SKM-1 (cell line): Measurements from ENCODE around the gene FAM200B.
"Not testable (repeated sequence)": the region's sequence is repeated elsewhere in the genome, so short reads cannot be mapped to it uniquely, and the experiment has no call there.

ENCODE experiments used
- DNase-seq: peaks from one replicate; lab custom pipeline; 2025; ENCODE audit not compliant: unreplicated experiment; lab: John Stamatoyannopoulos, UW

The FAM200B gene

DNA sequence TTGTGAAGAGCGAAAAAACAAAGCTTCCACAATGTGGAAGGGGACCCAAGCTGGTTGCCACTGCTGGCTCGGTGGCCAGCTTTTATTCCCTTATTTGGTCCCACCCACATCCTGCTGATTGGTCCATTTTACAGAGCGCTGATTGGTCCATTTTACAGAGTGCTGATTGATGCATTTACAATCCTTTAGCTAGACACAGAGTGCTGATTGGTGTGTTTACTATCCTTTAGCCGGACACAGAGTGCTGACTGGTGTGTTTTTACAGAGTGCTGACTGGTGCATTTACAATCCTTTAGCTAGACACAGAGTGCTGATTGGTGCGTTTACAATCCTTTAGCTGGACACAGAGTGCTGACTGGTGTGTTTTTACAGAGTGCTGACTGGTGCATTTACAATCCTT is 51.4 kb downstream of the FAM200B start:
- DNase-seq, result not testable (repeated sequence)

DNA sequence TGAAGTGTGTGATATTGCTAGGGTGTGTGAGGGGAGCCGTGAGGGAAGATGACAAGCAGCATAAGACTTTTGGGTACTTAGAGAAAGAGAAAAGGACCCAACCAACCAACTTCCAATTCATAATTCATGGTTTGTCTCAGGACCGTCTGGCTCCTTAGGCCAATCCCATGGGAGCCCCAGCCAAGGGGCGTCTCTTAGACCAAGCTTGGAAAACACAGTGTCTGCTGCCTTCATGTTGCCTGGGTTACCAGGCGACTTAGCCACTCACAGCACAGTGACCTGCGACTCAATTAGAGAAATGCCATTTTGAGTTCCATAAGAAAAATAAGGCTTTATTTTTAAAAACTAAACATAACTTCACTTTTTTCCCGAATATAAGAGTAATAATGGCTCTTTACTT is 53.9 kb downstream of the FAM200B start:
- DNase-seq, result no peak

DNA sequence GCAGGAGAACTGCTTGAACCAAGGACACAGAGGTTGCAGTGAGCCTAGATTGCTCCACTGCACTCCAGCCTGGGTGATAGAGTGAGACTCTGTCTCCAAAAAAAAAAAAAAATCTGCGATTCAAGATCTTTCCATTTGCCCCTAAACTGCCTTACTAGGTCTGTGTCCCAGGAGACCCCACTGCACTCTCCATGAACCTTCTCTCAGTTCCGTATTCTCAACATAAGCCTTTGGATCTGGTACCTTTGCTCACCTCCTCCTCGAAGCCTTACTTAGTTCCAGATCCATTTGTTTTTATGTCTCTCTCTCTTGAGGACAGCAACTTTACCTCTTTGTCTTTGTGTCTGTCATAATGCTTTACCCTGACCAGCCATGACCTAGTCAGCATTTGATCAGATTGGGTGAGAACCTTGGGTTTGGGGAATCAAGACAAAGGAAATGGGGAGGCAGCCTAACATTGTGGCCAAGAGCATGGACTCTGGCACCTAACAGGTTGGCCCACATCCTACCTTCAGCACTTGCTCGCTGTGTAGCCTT is 55.0 kb downstream of the FAM200B start:
- DNase-seq, result no peak

DNA sequence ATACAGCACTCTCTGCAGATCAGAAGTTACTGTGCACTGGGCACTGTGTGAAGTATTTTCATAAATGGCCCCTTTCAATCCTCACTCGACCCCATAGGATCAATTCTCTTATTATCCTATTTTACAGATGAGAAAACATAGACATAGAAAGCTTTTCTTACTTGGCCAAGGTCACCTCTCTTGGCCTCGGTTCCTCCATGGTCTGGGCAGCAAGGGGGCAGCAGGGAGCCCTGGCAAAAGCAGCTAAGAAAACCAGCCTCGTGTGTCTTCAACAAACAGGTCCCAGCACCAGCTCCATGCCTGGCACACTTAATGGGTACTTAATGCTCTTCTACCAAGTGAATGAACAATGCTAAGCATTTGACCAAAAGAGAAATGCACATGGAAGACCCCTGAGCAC is 55.6 kb downstream of the FAM200B start:
- no peak for DNase-seq

DNA sequence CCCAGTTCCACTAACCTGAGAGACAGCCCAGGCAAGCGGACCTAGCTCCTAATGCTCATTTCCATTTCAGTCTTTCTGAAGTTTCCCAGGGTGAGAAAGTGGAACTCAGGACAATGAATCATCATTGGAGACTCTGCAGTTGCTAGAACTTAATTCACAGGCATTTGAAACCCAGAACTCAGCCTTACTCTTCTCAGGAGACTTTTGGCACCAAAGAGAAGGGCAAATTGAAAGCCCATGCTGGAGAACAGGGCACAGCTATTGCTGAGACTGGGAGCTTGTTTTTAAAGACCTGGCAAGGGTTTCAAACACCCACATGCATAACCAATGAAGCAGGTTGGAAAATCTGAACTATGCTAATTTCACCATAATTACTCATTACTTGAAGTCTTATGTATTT is 57.2 kb downstream of the FAM200B start:
- DNase-seq, result no peak
